Activated T-cell treated with anti-CD3 and anti-CD28 coated beads, Interleukin-2, amount 50 U/mL, for 1 hour (primary cell): Measurements from ENCODE around the gene SLC5A9.
"Not testable (repeated sequence)": the region's sequence is repeated elsewhere in the genome, so short reads cannot be mapped to it uniquely, and the experiment has no call there.

ENCODE experiments used
- DNase-seq: peaks from one replicate; pipeline ENCODE4 v3.0.0-alpha.2; 2020

Gene SLC5A9

GRCh38 chr1:48222501-48223242 is at the start of gene SLC5A9:
Gene SLC5A9 (plus strand): TSS chr1:48222716. CDS start chr1:48222737, 21 bp downstream.
- DNase-seq = no peak

GRCh38 chr1:48175116-48175515 is 47.4 kb upstream of the SLC5A9 start:
- no peak for DNase-seq

GRCh38 chr1:48177257-48177656 is 45.3 kb upstream of the SLC5A9 start:
- no peak for DNase-seq

DNA sequence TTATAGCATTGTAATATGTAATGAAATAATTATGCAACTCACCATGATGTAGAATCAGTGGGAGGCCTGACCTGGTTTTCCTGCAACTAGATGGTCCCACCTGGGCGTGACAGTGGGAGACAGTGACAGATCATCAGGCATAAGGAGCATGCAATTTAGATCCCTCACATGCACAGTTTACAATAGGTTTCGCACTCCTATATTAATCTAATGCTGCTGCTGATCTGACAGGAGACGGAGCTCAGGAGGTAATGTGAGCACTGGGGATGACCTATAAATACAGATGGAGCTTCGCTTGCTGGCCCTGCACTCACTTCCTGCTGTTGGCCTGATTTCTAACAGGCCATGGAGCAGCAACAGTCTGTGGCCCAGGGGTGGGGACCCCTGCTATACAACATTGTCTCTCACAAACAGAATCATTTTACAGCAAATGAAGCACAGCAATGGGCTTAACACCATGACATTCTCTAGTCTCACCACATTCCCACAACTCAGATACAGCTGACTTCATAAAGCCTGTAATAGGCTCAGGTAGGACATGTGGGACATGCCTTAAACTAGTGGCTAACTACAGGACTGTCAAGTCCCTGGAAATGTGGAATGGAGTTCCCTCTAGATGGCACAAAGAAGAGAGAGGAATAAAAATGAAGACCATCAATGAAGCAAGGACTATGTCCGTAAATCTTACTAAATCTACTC is 40.7 kb upstream of the SLC5A9 start:
- no peak for DNase-seq

GRCh38 chr1:48182439-48182838 is 40.1 kb upstream of the SLC5A9 start:
- DNase-seq = no peak

GRCh38 chr1:48186306-48186839 is 36.1 kb upstream of the SLC5A9 start:
- no peak for DNase-seq

DNA sequence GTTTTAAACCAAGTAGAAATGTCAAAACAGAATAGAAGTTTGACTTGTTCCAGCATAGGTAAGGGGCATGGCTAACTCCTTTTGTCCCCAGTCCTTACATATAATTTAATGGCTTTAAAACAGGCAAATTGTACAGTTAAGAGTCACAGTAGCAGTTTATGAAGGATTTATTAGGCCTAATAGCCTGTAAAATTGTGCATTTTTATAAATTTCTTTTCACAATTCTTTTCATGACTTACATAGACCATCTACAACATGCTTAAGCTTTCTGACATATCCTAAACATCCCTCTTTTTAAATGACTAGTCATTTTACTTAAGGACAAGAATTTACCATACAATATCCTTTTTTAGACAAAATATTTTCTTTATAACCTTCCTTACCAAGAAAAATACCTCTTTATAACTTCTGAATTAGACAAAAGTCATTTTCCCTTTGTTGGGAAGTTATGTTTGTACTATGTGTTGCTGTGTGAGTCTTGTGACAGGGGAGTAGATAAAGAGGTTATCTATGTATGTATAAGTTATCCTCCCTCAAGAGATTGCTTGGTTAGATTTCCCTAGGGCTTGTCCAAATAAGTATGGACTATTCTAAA is 34.5 kb upstream of the SLC5A9 start:
- no peak for DNase-seq

DNA sequence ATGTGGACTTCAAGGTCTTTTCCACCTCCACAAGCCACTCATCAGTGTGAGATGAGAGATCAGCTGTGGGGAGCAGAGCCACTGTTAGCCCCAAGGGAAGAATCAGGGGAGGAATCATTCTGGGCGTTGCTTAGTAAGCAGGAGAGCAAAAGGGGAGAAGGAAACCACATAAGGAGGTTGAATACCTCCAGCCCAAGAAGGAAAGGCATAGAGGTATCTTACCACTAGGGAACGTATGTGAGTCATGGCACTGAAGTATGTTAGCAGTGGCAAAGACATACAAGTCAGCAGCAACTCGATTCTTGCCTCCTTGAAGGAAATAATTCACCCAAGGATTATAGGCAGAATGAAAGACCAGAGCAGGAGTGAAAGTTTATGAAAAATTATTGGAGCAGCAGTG is 31.6 kb upstream of the SLC5A9 start:
- DNase-seq = no peak

GRCh38 chr1:48194801-48195200 is 27.7 kb upstream of the SLC5A9 start:
- DNase-seq = no peak

GRCh38 chr1:48196237-48196636 is 26.3 kb upstream of the SLC5A9 start:
- DNase-seq = no peak

GRCh38 chr1:48198970-48199369 is 23.5 kb upstream of the SLC5A9 start:
- no peak for DNase-seq

DNA sequence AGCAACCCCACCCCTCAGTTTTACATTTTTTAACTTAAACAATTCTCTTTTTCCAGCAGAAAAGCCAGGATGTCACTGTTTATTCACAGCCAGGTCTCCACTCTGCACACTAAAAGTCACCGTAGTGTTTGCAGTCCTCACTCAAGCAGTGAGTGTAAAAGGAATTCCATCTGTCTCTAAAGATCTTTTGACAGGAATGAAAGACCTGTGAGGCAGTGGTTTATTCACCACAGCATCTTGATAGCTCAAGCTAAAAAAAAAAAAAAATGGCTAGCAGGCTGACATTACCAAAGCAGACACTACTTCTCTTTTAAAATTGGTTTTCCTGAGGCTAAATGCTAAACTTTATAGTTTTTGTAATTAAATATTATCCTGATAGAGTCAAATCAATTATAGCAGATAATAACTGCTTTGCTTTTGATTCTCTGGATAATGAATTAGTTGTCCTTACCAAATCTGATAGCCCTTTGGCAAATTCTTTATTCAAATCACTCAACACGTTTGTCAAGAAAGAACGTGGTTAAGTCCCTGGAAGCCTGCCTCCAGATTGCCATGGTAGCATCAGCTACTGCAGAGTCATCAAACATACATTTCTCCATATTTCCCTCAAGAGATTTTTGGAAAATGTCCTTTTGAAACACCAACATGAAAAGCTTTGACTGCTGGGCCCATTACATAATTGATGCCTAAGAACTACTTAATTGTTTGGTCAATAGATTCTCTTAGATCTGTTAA is 22.2 kb upstream of the SLC5A9 start:
- DNase-seq = no peak

GRCh38 chr1:48202030-48202752 is 20.3 kb upstream of the SLC5A9 start:
- peak; percentile 54 for DNase-seq

GRCh38 chr1:48203287-48203900 is 19.1 kb upstream of the SLC5A9 start:
- DNase-seq = no peak

- DNase-seq = no peak
Measured at GRCh38 chr1:48205522-48205921, 17.0 kb upstream of the SLC5A9 start.

GRCh38 chr1:48206371-48206770 is 16.1 kb upstream of the SLC5A9 start:
- DNase-seq = no peak

- DNase-seq = no peak
Measured at GRCh38 chr1:48207131-48207530, 15.4 kb upstream of the SLC5A9 start.

DNA sequence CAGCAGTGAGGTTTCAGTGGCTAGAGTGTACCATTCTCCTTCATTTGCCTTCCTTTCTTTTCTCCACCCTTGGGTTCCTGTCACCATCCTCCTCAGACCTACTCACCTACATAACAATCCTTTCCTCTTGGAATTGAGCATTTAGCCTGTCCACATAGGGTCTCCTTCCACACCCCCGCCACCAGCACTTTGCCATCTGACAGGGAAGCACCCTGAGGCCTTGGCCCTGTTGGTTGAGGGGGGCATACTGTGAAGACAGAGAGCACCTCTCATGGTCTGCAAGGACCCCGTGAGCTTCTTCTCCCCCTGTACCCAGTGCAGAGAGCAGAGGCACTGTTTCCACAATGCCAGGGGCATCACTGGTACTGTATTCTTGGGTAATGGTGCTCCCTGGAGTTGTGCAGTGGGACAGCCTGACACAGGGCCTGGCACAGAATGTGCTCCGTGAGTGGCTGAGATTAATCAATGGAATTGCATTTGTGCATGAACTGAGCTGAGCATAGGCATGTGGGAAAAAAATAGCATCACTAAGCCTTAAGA is 14.9 kb upstream of the SLC5A9 start:
- DNase-seq = no peak

DNA sequence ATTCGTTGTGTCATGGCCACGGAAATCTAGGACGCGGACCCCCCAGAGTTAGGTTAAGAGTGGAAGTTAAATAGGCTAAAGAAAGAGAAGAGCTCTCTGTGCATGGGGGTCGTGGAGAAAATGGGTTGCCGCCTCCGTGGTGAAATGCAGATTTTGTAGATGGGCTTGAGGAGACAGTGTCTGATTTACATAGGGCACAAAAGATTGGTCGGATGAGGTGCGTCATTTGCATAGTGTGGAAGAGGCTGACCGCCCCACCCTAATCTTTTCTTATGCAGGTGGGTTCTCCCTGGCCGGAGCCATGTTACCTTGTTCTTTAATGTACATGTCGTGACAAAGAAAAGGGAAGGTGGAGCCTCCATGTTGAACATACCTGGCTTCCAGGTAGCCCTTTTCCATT is 14.3 kb upstream of the SLC5A9 start:
- DNase-seq = no peak

DNA sequence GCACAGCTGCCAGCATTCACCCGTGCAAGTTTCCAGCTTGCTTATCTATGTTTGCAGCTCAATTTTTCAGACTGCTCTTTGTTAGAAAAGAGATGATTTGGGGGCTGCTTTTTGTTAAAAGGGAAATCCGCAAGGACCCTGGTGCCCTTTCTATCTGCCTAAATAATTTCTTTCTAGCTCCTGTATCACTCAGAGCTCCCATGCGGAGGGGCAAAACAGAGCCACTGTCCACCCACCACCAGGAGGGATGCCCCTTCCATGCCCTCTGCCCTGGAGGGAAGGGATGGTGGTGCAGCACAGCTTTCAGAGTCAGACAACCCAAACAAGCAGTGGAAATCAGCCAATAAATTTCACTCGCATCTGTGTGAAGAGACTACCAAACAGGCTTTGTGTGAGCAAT is 13.9 kb upstream of the SLC5A9 start:
- DNase-seq = no peak

GRCh38 chr1:48213462-48213861 is 9.1 kb upstream of the SLC5A9 start:
- not testable (repeated sequence) for DNase-seq

DNA sequence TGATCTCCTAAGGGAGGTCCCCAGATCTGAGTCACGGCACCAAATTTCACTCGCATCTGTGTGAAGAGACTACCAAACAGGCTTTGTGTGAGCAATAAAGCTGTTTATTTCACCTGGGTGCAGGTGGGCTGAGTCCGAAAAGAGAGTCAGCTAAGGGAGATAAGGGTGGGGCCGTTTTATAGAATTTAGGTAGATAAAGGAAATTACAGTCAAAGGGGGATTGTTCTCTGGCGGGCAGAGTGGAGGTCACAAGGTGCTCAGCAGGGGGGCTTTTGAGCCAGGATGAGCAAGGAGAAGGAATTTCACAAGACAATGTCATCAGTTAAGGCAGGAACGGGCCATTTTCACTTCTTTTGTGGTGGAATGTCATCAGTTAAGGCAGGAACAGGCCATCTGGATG is 8.2 kb upstream of the SLC5A9 start:
- DNase-seq = not testable (repeated sequence)
